DOHH2 (cell line): ENCODE measurements around the gene PLEKHM3.

Experiments used
- EZH2phosphoT487 ChIP-seq: fragments of 200-600 bp; sonication (generic); IDR thresholded peaks from 2 replicates; pipeline ENCODE4 v1.6.1; 2017; ENCODE audit warnings: borderline replicate concordance, mild to moderate bottlenecking, antibody characterized with exemption, low read length, moderate library complexity, mixed read lengths
- TF ChIP-seq, protein P1 (sequence below): fragments of 200-600 bp; sonication (generic); IDR thresholded peaks from one replicate; pipeline ENCODE4 v1.5.1; 2014; ENCODE audit warnings: antibody characterized with exemption, mild to moderate bottlenecking, low read depth, low read length; ENCODE audit not compliant: poor library complexity, severe bottlenecking

- TF ChIP-seq, protein P1, sequence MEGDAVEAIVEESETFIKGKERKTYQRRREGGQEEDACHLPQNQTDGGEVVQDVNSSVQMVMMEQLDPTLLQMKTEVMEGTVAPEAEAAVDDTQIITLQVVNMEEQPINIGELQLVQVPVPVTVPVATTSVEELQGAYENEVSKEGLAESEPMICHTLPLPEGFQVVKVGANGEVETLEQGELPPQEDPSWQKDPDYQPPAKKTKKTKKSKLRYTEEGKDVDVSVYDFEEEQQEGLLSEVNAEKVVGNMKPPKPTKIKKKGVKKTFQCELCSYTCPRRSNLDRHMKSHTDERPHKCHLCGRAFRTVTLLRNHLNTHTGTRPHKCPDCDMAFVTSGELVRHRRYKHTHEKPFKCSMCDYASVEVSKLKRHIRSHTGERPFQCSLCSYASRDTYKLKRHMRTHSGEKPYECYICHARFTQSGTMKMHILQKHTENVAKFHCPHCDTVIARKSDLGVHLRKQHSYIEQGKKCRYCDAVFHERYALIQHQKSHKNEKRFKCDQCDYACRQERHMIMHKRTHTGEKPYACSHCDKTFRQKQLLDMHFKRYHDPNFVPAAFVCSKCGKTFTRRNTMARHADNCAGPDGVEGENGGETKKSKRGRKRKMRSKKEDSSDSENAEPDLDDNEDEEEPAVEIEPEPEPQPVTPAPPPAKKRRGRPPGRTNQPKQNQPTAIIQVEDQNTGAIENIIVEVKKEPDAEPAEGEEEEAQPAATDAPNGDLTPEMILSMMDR, result no peak
- TF ChIP-seq EZH2phosphoT487, result no peak
Measured at GRCh38 chr2:207885010-207885409, 140.3 kb downstream of the PLEKHM3 start.
